Fibroblast of lung (primary cell): ENCODE data around the gene RGL4. TPM values are rescaled to one million over a fixed set of nuclear protein-coding genes. Genes with fewer than 3 reads are reported as not detected.
"Not testable (repeated sequence)": the region's sequence is repeated elsewhere in the genome, so short reads cannot be mapped to it uniquely, and the experiment has no call there.

Experiments
- DNase-seq, 2 donors: peaks; one replicate each; pipeline versions ENCODE4 v3.0.0 to v3.0.0-alpha.2; 2010; ENCODE audit warnings: low read depth in 2 of 2
- H2AFZ ChIP-seq: 2 replicates; pipeline ENCODE4 v1.5.1; 2012; ENCODE audit warnings: low read length, control low read depth, inconsistent platforms
- H3K27ac ChIP-seq: 2 replicates; pipeline ENCODE4 v1.5.1; 2011; ENCODE audit warnings: low read length, control low read depth; ENCODE audit not compliant: insufficient read depth
- H3K27me3 ChIP-seq: 2 replicates; pipeline ENCODE4 v1.5.1; 2011; ENCODE audit warnings: mild to moderate bottlenecking, low read length; ENCODE audit not compliant: control insufficient read depth, insufficient read depth
- H3K36me3 ChIP-seq: 2 replicates; pipeline ENCODE4 v1.5.1; 2011; ENCODE audit warnings: low read length; ENCODE audit not compliant: control insufficient read depth, insufficient read depth
- H3K4me1 ChIP-seq: 2 replicates; pipeline ENCODE4 v1.5.1; 2011; ENCODE audit warnings: low read length; ENCODE audit not compliant: control insufficient read depth, insufficient read depth; ENCODE audit errors: extremely low read depth
- H3K4me2 ChIP-seq: 2 replicates; pipeline ENCODE4 v1.5.1; 2011; ENCODE audit warnings: low read length, control low read depth; ENCODE audit not compliant: insufficient read depth; ENCODE audit errors: extremely low read depth
- H3K4me3 ChIP-seq, 4 experiments: fragments of 200-600 bp in 1 of 4; sonication (generic) in 1 of 4; replicated peaks in 1 of 4; 2 replicates each; pipeline ENCODE4 v1.5.1; 2011 to 2016; ENCODE audit warnings: low read length in 4 of 4, low read depth in 3 of 4, mild to moderate bottlenecking in 3 of 4, control low read depth in 2 of 4, inconsistent platforms in 1 of 4, mixed read lengths in 1 of 4; ENCODE audit not compliant: insufficient read depth in 1 of 4; ENCODE audit errors: control extremely low read depth in 1 of 4
- H3K79me2 ChIP-seq: 2 replicates; pipeline ENCODE4 v1.5.1; 2012; ENCODE audit warnings: mild to moderate bottlenecking, low read length, inconsistent platforms; ENCODE audit not compliant: control insufficient read depth, insufficient read depth
- H3K9ac ChIP-seq: 2 replicates; pipeline ENCODE4 v1.5.1; 2011; ENCODE audit warnings: mild to moderate bottlenecking, low read length, control low read depth; ENCODE audit not compliant: insufficient read depth
- H3K9me3 ChIP-seq: 2 replicates; pipeline ENCODE4 v1.5.1; 2012; ENCODE audit warnings: low read depth, low read length; ENCODE audit not compliant: control insufficient read depth, insufficient read depth
- H4K20me1 ChIP-seq: 2 replicates; pipeline ENCODE4 v1.5.1; 2011; ENCODE audit warnings: low read length; ENCODE audit not compliant: control insufficient read depth, insufficient read depth; ENCODE audit errors: extremely low read depth
- CTCF ChIP-seq, 2 donors: IDR thresholded peaks in 1 of 2; conservative IDR thresholded peaks in 1 of 2; 1 replicate in 1 of 2; 2 replicates in 1 of 2; pipeline ENCODE4 v1.5.1; 2011 to 2012; ENCODE audit warnings: low read length in 2 of 2, control low read depth in 1 of 2, inconsistent platforms in 1 of 2, low read depth in 1 of 2, mild to moderate bottlenecking in 1 of 2
- EZH2 ChIP-seq: IDR thresholded peaks from 2 replicates; pipeline ENCODE4 v1.5.1; 2012; ENCODE audit warnings: low read length, control low read depth, mild to moderate bottlenecking; ENCODE audit errors: missing control alignments
- polyA plus RNA-seq, 2 donors: library from polyadenylated mRNA; depleted of rRNA in 1 of 2; stranded (reverse) in 1 of 2; unstranded in 1 of 2; fragments of >200 nt; gene quantifications; 2 replicates each; pipeline ENCODE4 v1.2.1, GENCODE V29; 2011 to 2012; ENCODE audit warnings: missing spikeins in 1 of 2
- total RNA-seq: library from RNA; depleted of rRNA; stranded (reverse); fragments of >200 nt; gene quantifications from 2 replicates; pipeline ENCODE4 v1.2.1, GENCODE V29; 2014

The RGL4 gene
- total and polyA plus RNA-seq, 2 donors (not counting 1 experiment from before 2014, with no cell fraction given), result not detected

GRCh38 chr22:23722724-23723123 is 31.9 kb downstream of the RGL4 start:
- Histone ChIP-seq H3K27me3 (no peaks in the 10 kb centered on the region), H3K4me3 (no peak overlapping the region), H3K27ac (no peak overlapping the region), H3K4me2 (no peak overlapping the region), H3K4me1 (no peaks in the 10 kb centered on the region), H4K20me1 (no peaks in the 10 kb centered on the region), H3K9me3 (no peaks in the 10 kb centered on the region), H3K36me3 (no peaks in the 10 kb centered on the region), H3K79me2 (no peaks in the 10 kb centered on the region), H2AFZ (no peak overlapping the region), H3K9ac (no peak overlapping the region)
- no peak for DNase-seq
- TF ChIP-seq EZH2, result no peak
- no peak for TF ChIP-seq CTCF (conservative IDR thresholded peaks at IDR 0.05 in 1 of 2, IDR thresholded peaks at IDR 0.05 in 1 of 2; ENCODE audit: low read depth in 1 of 2, low read length in 2 of 2)

- H3K4me3 ChIP-seq, H3K27me3 ChIP-seq, H3K36me3 ChIP-seq, H4K20me1 ChIP-seq, H3K4me1 ChIP-seq, H3K9ac ChIP-seq, H2AFZ ChIP-seq, H3K4me2 ChIP-seq, DNase-seq, H3K9me3 ChIP-seq, H3K27ac ChIP-seq, H3K79me2 ChIP-seq: not testable (repeated sequence)
Observed at GRCh38 chr22:23728108-23728507, 37.3 kb downstream of the RGL4 start.

- no peaks in the 10 kb centered on the region for H3K9me3 ChIP-seq
- no peak overlapping the region for H3K9ac ChIP-seq
- no peaks in the 10 kb centered on the region for H3K79me2 ChIP-seq
- H3K4me2 ChIP-seq, result no peak overlapping the region
- no peak for DNase-seq
- no peak overlapping the region for H3K4me3 ChIP-seq
- no peak overlapping the region for H2AFZ ChIP-seq
- H3K27ac ChIP-seq, result no peak overlapping the region
- peaks cover 1% of the 10 kb centered on the region for H3K36me3 ChIP-seq
- H4K20me1 ChIP-seq, result no peaks in the 10 kb centered on the region
- H3K4me1 ChIP-seq, result no peaks in the 10 kb centered on the region
- no peak for TF ChIP-seq EZH2
- TF ChIP-seq CTCF (conservative IDR thresholded peaks at IDR 0.05 in 1 of 2, IDR thresholded peaks at IDR 0.05 in 1 of 2; ENCODE audit: low read depth in 1 of 2, low read length in 2 of 2), result no peak
- no peaks in the 10 kb centered on the region for H3K27me3 ChIP-seq
Observed at GRCh38 chr22:23737696-23738095, 46.9 kb downstream of the RGL4 start.
